PFSK-1 (cell line): ENCODE results near the gene MIEF1.

Source experiments
- FOXP2 ChIP-seq: optimal IDR thresholded peaks from 2 replicates; pipeline ENCODE3; 2011; ENCODE audit warnings: borderline replicate concordance, control low read depth, inconsistent platforms; ENCODE audit not compliant: insufficient read depth; ENCODE audit errors: extremely low read length, extremely low read depth
- POLR2AphosphoS5 ChIP-seq: IDR thresholded peaks from 2 replicates; pipeline ENCODE4 v1.6.1; 2012; ENCODE audit warnings: low read depth, mild to moderate bottlenecking, control low read depth, low read length, moderate library complexity
- REST ChIP-seq, 2 experiments: IDR thresholded peaks; 2 replicates each; pipeline versions ENCODE4 v1.6.1 to v1.8.0; 2011 to 2012; ENCODE audit warnings: low read depth in 2 of 2, low read length in 2 of 2, control low read depth in 1 of 2, inconsistent platforms in 1 of 2, mild to moderate bottlenecking in 1 of 2, moderate library complexity in 1 of 2; ENCODE audit not compliant: insufficient read depth in 1 of 2
- TAF1 ChIP-seq: IDR thresholded peaks from 2 replicates; pipeline ENCODE4 v1.6.1; 2012; ENCODE audit warnings: low read length, control low read depth, borderline replicate concordance; ENCODE audit not compliant: insufficient read depth

- TF ChIP-seq POLR2AphosphoS5: no peak
- TF ChIP-seq REST (IDR thresholded peaks at IDR 0.05; ENCODE audit: insufficient read depth in 1 of 2, low read depth in 2 of 2, low read length in 2 of 2): no peak
- no peak for TF ChIP-seq FOXP2
- TF ChIP-seq TAF1: no peak
Measured at GRCh38 chr22:39537975-39538374, 35.9 kb downstream of the MIEF1 start.
